Choroid plexus epithelial cell (primary cell): Measurements from ENCODE around the gene PFN3.
A peak's percentile ranks its signal among the peaks of the same experiment; 100 is the strongest.
"Not testable (repeated sequence)": the region's sequence is repeated elsewhere in the genome, so short reads cannot be mapped to it uniquely, and the experiment has no call there.

ENCODE experiments used
- DNase-seq: peaks from one replicate; pipeline ENCODE4 v3.0.0-alpha.2; 2010; ENCODE audit warnings: low read depth
- H3K4me3 ChIP-seq: 2 replicates; pipeline ENCODE4 v1.5.1; 2011; ENCODE audit warnings: low read depth, mild to moderate bottlenecking, control low read depth, low read length, moderate library complexity
- TF ChIP-seq, protein P1 (sequence below): conservative IDR thresholded peaks from 2 replicates; pipeline ENCODE4 v1.5.1; 2011; ENCODE audit warnings: low read depth, mild to moderate bottlenecking, control low read depth, inconsistent platforms, low read length, moderate library complexity

PFN3 gene

DNA sequence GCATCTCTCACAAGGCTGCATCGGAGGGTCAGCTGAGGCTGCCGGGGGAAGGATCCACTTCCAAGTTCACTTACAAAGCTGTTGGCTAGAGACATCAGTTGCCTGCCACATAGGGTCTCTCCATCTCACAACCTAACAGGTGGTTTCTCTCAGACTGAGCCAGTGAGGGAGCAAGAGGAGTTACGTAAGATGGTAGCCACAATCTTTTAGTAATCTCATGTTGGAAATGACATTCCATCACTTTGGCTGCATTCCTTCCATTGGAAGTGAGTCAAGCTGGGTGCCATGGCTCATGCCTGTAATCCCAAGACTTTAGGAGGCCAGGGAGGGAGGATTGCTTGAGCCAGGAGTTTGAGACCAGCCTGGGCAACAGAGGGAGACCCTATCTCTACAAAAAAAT lies 18.6 kb upstream of the PFN3 start:
- peak; percentile 59 for DNase-seq
- H3K4me3 ChIP-seq: no peak overlapping the region
- TF ChIP-seq, protein P1, sequence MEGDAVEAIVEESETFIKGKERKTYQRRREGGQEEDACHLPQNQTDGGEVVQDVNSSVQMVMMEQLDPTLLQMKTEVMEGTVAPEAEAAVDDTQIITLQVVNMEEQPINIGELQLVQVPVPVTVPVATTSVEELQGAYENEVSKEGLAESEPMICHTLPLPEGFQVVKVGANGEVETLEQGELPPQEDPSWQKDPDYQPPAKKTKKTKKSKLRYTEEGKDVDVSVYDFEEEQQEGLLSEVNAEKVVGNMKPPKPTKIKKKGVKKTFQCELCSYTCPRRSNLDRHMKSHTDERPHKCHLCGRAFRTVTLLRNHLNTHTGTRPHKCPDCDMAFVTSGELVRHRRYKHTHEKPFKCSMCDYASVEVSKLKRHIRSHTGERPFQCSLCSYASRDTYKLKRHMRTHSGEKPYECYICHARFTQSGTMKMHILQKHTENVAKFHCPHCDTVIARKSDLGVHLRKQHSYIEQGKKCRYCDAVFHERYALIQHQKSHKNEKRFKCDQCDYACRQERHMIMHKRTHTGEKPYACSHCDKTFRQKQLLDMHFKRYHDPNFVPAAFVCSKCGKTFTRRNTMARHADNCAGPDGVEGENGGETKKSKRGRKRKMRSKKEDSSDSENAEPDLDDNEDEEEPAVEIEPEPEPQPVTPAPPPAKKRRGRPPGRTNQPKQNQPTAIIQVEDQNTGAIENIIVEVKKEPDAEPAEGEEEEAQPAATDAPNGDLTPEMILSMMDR: no peak

DNA sequence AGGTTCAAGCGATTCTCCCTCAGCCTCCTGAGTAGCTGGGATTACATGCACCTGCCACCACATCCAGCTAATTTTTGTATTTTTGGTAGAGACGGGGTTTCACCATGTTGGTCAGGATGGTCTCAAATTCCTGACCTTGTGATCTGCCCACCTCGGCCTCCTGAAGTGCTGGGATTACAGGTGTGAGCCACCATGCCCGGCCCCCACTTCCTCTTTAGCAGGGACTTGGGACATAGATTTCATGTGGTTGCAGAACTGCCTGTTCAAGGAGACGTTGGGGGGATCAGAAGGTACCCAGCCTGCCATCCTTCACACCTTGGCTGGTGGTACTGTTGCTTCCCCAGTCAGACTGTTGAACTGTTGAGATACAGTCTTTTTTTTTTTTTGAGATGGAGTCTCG lies 16.6 kb upstream of the PFN3 start:
- DNase-seq, H3K4me3 ChIP-seq: not testable (repeated sequence)

DNA sequence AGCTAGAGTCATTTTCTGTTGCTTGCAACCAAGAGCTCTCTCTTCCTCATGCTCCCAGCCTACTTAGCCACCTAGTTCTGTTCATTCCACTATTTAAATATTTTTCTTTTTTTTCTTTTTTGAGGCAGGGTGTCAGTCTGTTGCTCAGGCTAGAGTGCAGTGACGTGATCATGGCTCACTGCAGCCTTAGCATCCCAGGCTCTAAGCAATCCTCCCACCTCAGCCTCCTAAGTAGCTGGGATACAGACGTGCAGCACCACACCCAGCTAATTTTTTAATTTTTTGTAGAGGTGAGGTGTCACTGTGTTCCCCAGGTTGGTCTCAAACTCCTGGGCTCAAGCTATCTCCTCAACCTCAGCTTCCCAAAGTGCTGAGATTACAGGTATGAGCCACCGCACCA lies 14.0 kb upstream of the PFN3 start:
- no peak for DNase-seq
- no peak overlapping the region for H3K4me3 ChIP-seq
- TF ChIP-seq, protein P1: no peak

DNA sequence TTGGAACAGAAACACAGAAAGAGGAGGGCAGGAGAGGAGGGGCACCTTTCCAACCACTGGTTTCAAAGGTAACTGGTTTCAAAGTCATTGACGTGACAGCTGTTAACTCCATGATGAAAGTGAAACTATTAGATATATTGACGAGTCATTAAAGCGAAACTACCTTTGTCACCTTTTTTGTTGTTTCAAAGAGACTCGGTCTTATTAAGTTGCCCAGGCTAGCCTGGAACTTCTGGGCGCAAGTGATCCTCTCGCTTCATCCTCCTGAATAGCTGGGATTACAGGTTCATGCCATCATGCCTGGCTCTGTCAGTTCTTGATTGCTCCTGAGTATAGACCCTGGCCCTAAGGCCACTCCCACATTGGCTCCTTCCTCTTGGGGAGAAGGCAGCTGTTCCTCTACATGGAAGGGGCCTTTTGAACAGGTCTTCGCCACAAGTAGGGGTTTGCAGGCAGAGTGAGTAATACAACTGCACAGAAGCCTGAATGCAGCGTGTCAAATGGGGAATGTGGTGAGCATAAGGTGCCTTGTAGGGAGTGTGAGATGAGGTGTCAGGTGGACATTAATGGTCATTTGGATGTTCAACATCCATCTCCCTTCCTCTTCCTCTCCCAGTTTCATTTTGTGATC lies 12.3 kb upstream of the PFN3 start:
- H3K4me3 ChIP-seq: no peak overlapping the region
- TF ChIP-seq, protein P1: no peak
- no peak for DNase-seq

DNA sequence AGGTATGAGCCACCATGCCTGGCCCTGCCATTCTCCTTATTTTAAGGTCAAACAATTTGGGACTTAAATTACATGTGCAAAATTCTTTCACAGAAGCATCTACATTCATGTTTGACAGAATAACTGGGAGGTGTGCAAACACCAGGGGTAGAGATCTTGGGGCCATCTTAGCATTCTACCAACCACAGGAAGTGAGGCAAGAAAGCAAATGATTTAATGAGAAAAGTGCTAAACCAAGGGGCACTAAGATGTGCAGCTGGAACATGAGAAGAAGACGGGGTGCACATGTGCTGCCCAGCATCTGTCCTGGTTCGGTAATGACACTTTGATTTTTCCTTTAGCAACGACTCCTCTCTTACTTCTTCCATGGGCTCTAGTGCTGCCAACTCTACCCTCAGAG lies 10.1 kb upstream of the PFN3 start:
- DNase-seq: no peak
- H3K4me3 ChIP-seq: no peak overlapping the region
- TF ChIP-seq, protein P1: no peak

DNA sequence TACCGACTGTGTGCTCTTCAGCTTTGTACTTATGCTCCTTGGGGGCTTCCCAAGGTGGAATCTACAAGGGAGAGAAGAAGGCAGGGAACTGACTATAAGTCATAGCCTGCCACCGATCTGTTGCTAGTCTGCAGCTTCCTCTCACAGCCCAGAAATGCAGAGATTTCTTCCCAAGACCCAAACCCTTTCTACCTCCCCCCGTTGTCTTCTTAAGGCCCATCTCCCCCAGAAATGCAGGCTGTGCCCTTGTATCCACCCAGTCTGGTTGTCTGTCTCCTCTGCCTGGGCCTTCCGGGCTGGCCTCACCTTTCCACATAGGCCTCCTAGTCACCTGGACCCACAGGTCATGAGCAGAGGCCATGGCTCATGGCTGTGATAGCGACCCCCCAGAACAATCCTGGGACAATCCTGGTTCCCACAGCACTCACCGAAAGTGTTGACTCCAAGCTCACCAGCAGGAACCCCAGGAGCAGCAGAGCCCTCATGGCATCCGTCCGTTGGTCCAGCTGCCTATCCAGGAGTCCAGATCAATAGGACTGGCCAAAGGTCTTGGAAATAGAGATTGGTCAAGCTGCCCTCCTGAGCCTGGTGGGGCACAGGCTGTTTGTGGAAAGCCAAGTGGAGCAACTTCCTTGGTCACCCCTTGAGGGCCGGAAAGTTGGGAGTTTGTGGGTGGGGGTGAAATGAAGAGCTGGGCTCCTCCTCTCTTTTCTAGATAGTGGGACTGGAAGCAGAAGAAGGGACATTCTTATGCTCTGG lies 8.8 kb upstream of the PFN3 start, which contains the start of gene F12:
Gene F12 (minus strand): TSS at position 522 of the 759 bp plus-strand sequence. CDS start 37 bp downstream, at position 485.
- no peak within 1 kb of the TSS for H3K4me3 ChIP-seq
- TF ChIP-seq, protein P1: no peak
- no peak for DNase-seq

DNA sequence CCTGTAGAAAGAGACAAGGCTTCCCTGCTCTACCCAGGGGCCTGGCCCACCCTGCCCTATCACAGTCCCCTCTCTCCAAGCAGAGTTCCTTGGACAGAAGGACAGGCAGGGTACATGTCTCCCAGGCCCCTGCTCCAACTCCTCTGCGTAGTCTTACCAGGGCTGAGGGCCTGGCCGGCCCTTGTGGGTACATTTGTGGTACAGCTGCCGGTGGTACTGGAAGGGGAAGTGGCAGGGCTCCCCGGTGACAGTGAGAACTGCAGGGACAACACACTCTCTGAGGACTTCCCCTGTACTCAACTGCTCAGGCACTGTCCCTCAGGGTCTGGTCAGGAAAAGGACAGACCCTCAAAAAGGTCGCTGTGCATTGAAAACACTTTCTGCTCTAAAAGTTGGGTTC lies 5.3 kb upstream of the PFN3 start:
- DNase-seq: no peak
- no peak overlapping the region for H3K4me3 ChIP-seq
- TF ChIP-seq, protein P1: no peak
